Testis (tissue), 2 donors: ENCODE data around the gene MAP3K12.

Source experiments
- CTCF ChIP-seq, 3 experiments: fragments of 450-650 bp in 2 of 3; fragments of 200-600 bp in 1 of 3; sonication (generic) in 1 of 3; IDR thresholded peaks; one replicate each; pipeline ENCODE4 v1.5.1; 2016 to 2019; ENCODE audit warnings: antibody characterized with exemption in 3 of 3, mild to moderate bottlenecking in 2 of 3, moderate library complexity in 1 of 3
- POLR2A ChIP-seq: fragments of 450-650 bp; IDR thresholded peaks from one replicate; pipeline ENCODE4 v1.6.1; 2017; ENCODE audit warnings: antibody characterized with exemption, mild to moderate bottlenecking, moderate library complexity

- no peak for TF ChIP-seq CTCF (IDR thresholded peaks at IDR 0.05)
- TF ChIP-seq POLR2A: no peak
These were observed 18.5 kb downstream of the MAP3K12 start for GRCh38 chr12:53480491-53481442.
